Measurements from ENCODE around the gene MS4A15.

Gene MS4A15

GRCh38 chr11:60825118-60825517 is 68.5 kb downstream of the MS4A15 start:
- no peak overlapping the region for H3K4me3 ChIP-seq (ENCODE audit: low read depth, low read length)

DNA sequence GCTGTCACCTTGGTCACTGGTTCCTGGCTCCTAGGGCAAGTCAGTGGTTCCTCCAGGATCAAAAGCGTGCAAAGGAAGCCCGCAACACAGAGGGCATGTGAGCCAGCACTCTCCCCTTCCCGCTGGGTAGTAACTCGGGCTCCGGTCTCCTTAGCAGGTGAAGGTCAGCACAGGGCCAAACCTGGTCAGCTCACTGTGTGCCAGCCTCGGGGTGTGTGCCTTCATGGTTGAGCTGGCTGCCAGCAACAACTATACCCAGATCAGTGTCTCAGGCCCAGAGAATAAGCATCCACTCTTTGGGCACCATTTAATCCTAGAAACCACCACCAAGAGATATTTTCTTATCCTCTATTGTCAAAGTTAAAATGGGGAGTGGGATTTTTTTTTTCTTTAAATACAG is 69.1 kb downstream of the MS4A15 start:
- DNase-seq (ENCODE audit: low read depth), result no peak
- TF ChIP-seq CTCF (IDR thresholded peaks at IDR 0.05; ENCODE audit: low read depth, low read length, missing control alignments), result no peak
- no peak overlapping the region for H3K4me3 ChIP-seq (ENCODE audit: low read depth, low read length)

More at GRCh38 chr11:60825118-60825517, 68.5 kb downstream of the MS4A15 start:
- TF ChIP-seq CTCF (IDR thresholded peaks at IDR 0.05; ENCODE audit: low read depth, low read length, missing control alignments), result no peak
- DNase-seq (ENCODE audit: low read depth), result no peak

Measured in GM12864 (cell line).